Mesenchymal stem cell (in vitro differentiated cells and primary cell): ENCODE data around the gene ARL2BP.
A peak's percentile ranks its signal among the peaks of the same experiment; 100 is the strongest.

ENCODE experiments used
- DNase-seq: peaks from one replicate; pipeline ENCODE4 v3.0.0-alpha.2; 2013
- H2AFZ ChIP-seq: one replicate; pipeline ENCODE4 v1.6.1; 2013; ENCODE audit warnings: low read depth, mild to moderate bottlenecking, control low read depth, inconsistent platforms, low read length, moderate library complexity
- H2AK5ac ChIP-seq: 2 replicates; pipeline ENCODE4 v1.6.1; 2013; ENCODE audit warnings: low read length, moderate library complexity, mild to moderate bottlenecking, inconsistent platforms; ENCODE audit not compliant: severe bottlenecking
- H2BK120ac ChIP-seq: one replicate; pipeline ENCODE4 v1.6.1; 2013; ENCODE audit warnings: low read depth, mild to moderate bottlenecking, inconsistent platforms, low read length, moderate library complexity
- H2BK12ac ChIP-seq, 2 experiments: one replicate each; pipeline ENCODE4 v1.6.1; 2013; ENCODE audit warnings: inconsistent platforms in 2 of 2, low read length in 2 of 2, mild to moderate bottlenecking in 2 of 2, moderate library complexity in 2 of 2, control low read depth in 1 of 2
- H2BK15ac ChIP-seq: one replicate; pipeline ENCODE4 v1.6.1; 2013; ENCODE audit warnings: mild to moderate bottlenecking, low read depth, inconsistent platforms; ENCODE audit not compliant: poor library complexity, severe bottlenecking
- H2BK5ac ChIP-seq: 2 replicates; pipeline ENCODE4 v1.6.1; 2013; ENCODE audit warnings: low read depth, mild to moderate bottlenecking, low read length, control low read depth, inconsistent platforms; ENCODE audit not compliant: poor library complexity, severe bottlenecking
- H3K14ac ChIP-seq, 2 experiments: one replicate each; pipeline ENCODE4 v1.6.1; 2013; ENCODE audit warnings: inconsistent platforms in 2 of 2, low read length in 2 of 2, control low read depth in 1 of 2, mild to moderate bottlenecking in 1 of 2, moderate library complexity in 1 of 2
- H3K18ac ChIP-seq, 2 experiments: one replicate each; pipeline ENCODE4 v1.6.1; 2013; ENCODE audit warnings: inconsistent platforms in 2 of 2, low read length in 2 of 2, control low read depth in 1 of 2, low read depth in 1 of 2, mild to moderate bottlenecking in 1 of 2
- H3K23ac ChIP-seq, 2 experiments: one replicate each; pipeline ENCODE4 v1.6.1; 2013; ENCODE audit warnings: inconsistent platforms in 2 of 2, low read length in 2 of 2, mild to moderate bottlenecking in 2 of 2, moderate library complexity in 2 of 2, control low read depth in 1 of 2
- H3K27ac ChIP-seq: 2 replicates; pipeline ENCODE4 v1.5.1; 2013; ENCODE audit warnings: mild to moderate bottlenecking, moderate library complexity, low read length, control low read depth, inconsistent platforms; ENCODE audit not compliant: poor library complexity, severe bottlenecking
- H3K27me3 ChIP-seq, 2 experiments: 2 replicates each; pipeline versions ENCODE4 v1.6.1 to v1.7.0; 2013; ENCODE audit warnings: low read length in 2 of 2, mild to moderate bottlenecking in 2 of 2, moderate library complexity in 2 of 2, control low read depth in 1 of 2, inconsistent platforms in 1 of 2; ENCODE audit not compliant: control insufficient read depth in 1 of 2, insufficient read depth in 1 of 2
- H3K36me3 ChIP-seq, 2 experiments: 2 replicates each; pipeline versions ENCODE4 v1.6.1 to v1.7.0; 2013; ENCODE audit warnings: low read length in 2 of 2, control low read depth in 1 of 2, inconsistent platforms in 1 of 2, low read depth in 1 of 2, mild to moderate bottlenecking in 1 of 2; ENCODE audit not compliant: insufficient read depth in 2 of 2, control insufficient read depth in 1 of 2
- H3K4ac ChIP-seq, 2 experiments: one replicate each; pipeline ENCODE4 v1.6.1; 2013; ENCODE audit warnings: inconsistent platforms in 2 of 2, low read length in 2 of 2, mild to moderate bottlenecking in 2 of 2, moderate library complexity in 2 of 2, control low read depth in 1 of 2, low read depth in 1 of 2
- H3K4me1 ChIP-seq: 2 replicates; pipeline ENCODE4 v1.6.1; 2013; ENCODE audit warnings: low read depth, low read length, control low read depth; ENCODE audit not compliant: control insufficient read depth, insufficient read depth
- H3K4me2 ChIP-seq: 2 replicates; pipeline ENCODE4 v1.6.1; 2013; ENCODE audit warnings: low read length, mild to moderate bottlenecking, inconsistent platforms; ENCODE audit not compliant: poor library complexity, severe bottlenecking
- H3K4me3 ChIP-seq, 2 experiments: 2 replicates each; pipeline versions ENCODE4 v1.5.1 to v1.7.0; 2013; ENCODE audit warnings: low read length in 2 of 2, mild to moderate bottlenecking in 2 of 2, control low read depth in 1 of 2, low read depth in 1 of 2; ENCODE audit not compliant: insufficient read depth in 1 of 2
- H3K79me1 ChIP-seq: replicated peaks from 2 replicates; pipeline ENCODE4 v1.6.1; 2013; ENCODE audit warnings: mild to moderate bottlenecking, control low read depth, low read length, inconsistent platforms; ENCODE audit not compliant: poor library complexity, severe bottlenecking
- H3K9ac ChIP-seq: 2 replicates; pipeline ENCODE4 v1.7.0; 2013; ENCODE audit warnings: mild to moderate bottlenecking, low read length, moderate library complexity
- H3K9me3 ChIP-seq: 2 replicates; pipeline ENCODE4 v1.7.0; 2013; ENCODE audit warnings: mild to moderate bottlenecking, low read length; ENCODE audit not compliant: control insufficient read depth
- H4K8ac ChIP-seq: one replicate; pipeline ENCODE4 v1.6.1; 2013; ENCODE audit warnings: inconsistent platforms, mild to moderate bottlenecking, low read length, moderate library complexity
- H4K91ac ChIP-seq: one replicate; pipeline ENCODE4 v1.6.1; 2013; ENCODE audit warnings: mild to moderate bottlenecking, low read length, inconsistent platforms
- WGBS: methylation state at CpG from one replicate; pipeline ENCODE4 v1.1.7; 2013; ENCODE audit warnings: mixed read lengths; 5-methylcytosine and 5-hydroxymethylcytosine counted together

The ARL2BP gene

GRCh38 chr16:57285379-57285778 lies 40.3 kb downstream of the ARL2BP start:
- no peak overlapping the region for H3K18ac ChIP-seq
- H3K9ac ChIP-seq, result no peak overlapping the region
- no peak for DNase-seq
- H3K4me2 ChIP-seq, result no peak overlapping the region
- peaks cover 5 to 41% of the 10 kb centered on the region in 2 experiments for H3K27me3 ChIP-seq
- H4K8ac ChIP-seq, result no peak overlapping the region
- H2BK12ac ChIP-seq, result no peak overlapping the region
- H3K36me3 ChIP-seq, result no peaks in the 10 kb centered on the region
- no peak overlapping the region for H2BK15ac ChIP-seq
- H4K91ac ChIP-seq, result no peak overlapping the region
- H3K14ac ChIP-seq, result no peak overlapping the region
- H3K4me1 ChIP-seq, result peaks cover 18% of the 10 kb centered on the region
- H3K23ac ChIP-seq, result no peak overlapping the region
- H3K4me3 ChIP-seq, result no peak overlapping the region
- no peak overlapping the region for H2AK5ac ChIP-seq
- H3K9me3 ChIP-seq, result no peaks in the 10 kb centered on the region
- no peak overlapping the region for H2BK120ac ChIP-seq
- peaks cover 2% of the 10 kb centered on the region for H3K79me1 ChIP-seq
- H2BK5ac ChIP-seq, result no peak overlapping the region
- no peak overlapping the region for H2AFZ ChIP-seq
- no peak overlapping the region for H3K4ac ChIP-seq
- no peak overlapping the region for H3K27ac ChIP-seq
- WGBS, result 67% methylated on average over 4 of the region's 5 CpGs

- Histone ChIP-seq H3K27me3 (peaks cover 0 to 9% of the 10 kb centered on the region in 2 experiments), H3K4me1 (peaks cover 5% of the 10 kb centered on the region), H3K79me1 (no peaks in the 10 kb centered on the region), H3K4me3 (no peak overlapping the region), H2AFZ (no peak overlapping the region), H2BK15ac (no peak overlapping the region), H3K36me3 (no peaks in the 10 kb centered on the region), H3K9ac (no peak overlapping the region), H2BK12ac (no peak overlapping the region), H3K4me2 (no peak overlapping the region), H4K8ac (peak overlapping the region; percentile 49), H4K91ac (peak overlapping the region; percentile 5), H3K23ac (no peak overlapping the region), H3K18ac (no peak overlapping the region), H2BK120ac (no peak overlapping the region), H2AK5ac (peak overlapping the region; percentile 45), H3K4ac (no peak overlapping the region), H3K9me3 (no peaks in the 10 kb centered on the region), H3K14ac (no peak overlapping the region), H3K27ac (no peak overlapping the region), H2BK5ac (no peak overlapping the region)
- 78% methylated on average over 13 of the region's 14 CpGs for WGBS
- DNase-seq, result no peak
Observed at GRCh38 chr16:57289391-57290257, 44.6 kb downstream of the ARL2BP start.

GRCh38 chr16:57297856-57298255 lies 52.8 kb downstream of the ARL2BP start:
- no peak for DNase-seq
- no peak overlapping the region for H2BK15ac ChIP-seq

GRCh38 chr16:57299009-57299718 lies 54.1 kb downstream of the ARL2BP start:
- peak overlapping the region; percentile 79 for H2AK5ac ChIP-seq
- no peak overlapping the region for H2BK5ac ChIP-seq
- H3K18ac ChIP-seq, result no peak overlapping the region
- no peak overlapping the region for H3K14ac ChIP-seq
- peak overlapping the region; percentile 71 for H3K4me2 ChIP-seq
- DNase-seq, result no peak
- no peak overlapping the region for H2BK15ac ChIP-seq
- H3K79me1 ChIP-seq, result no peaks in the 10 kb centered on the region
- H3K4me3 ChIP-seq, result peak overlapping the region in 1 of 2 experiments; percentile 83
- H3K27me3 ChIP-seq, result peaks cover 0 to 6% of the 10 kb centered on the region in 2 experiments
- no peak overlapping the region for H3K23ac ChIP-seq
- no peaks in the 10 kb centered on the region for H3K36me3 ChIP-seq
- peaks cover 15% of the 10 kb centered on the region for H3K4me1 ChIP-seq
- no peak overlapping the region for H4K91ac ChIP-seq
- no peak overlapping the region for H2BK120ac ChIP-seq
- no peak overlapping the region for H2BK12ac ChIP-seq
- no peaks in the 10 kb centered on the region for H3K9me3 ChIP-seq
- H2AFZ ChIP-seq, result no peak overlapping the region
- peak overlapping the region; percentile 85 for H3K9ac ChIP-seq
- whole genome bisulfite sequencing, result 26% methylated on average over 11 of the region's 14 CpGs
- H3K27ac ChIP-seq, result peak overlapping the region; percentile 90
- H4K8ac ChIP-seq, result no peak overlapping the region
- no peak overlapping the region for H3K4ac ChIP-seq

More at GRCh38 chr16:57297856-57298255, 52.8 kb downstream of the ARL2BP start:
- Histone ChIP-seq H3K27ac (no peak overlapping the region), H4K91ac (no peak overlapping the region), H3K14ac (no peak overlapping the region), H2BK12ac (no peak overlapping the region), H3K36me3 (no peaks in the 10 kb centered on the region), H3K18ac (no peak overlapping the region), H3K4me2 (no peak overlapping the region), H3K9ac (no peak overlapping the region), H4K8ac (no peak overlapping the region), H3K4me3 (no peak overlapping the region), H3K9me3 (no peaks in the 10 kb centered on the region), H2AK5ac (no peak overlapping the region), H2BK120ac (no peak overlapping the region), H3K79me1 (no peaks in the 10 kb centered on the region), H3K27me3 (peaks cover 0 to 3% of the 10 kb centered on the region in 2 experiments), H2AFZ (no peak overlapping the region), H2BK5ac (no peak overlapping the region), H3K4ac (no peak overlapping the region), H3K4me1 (peaks cover 12% of the 10 kb centered on the region), H3K23ac (no peak overlapping the region)
- WGBS, result 60% methylated on average over 9 of the region's 13 CpGs
